Measurements from ENCODE around the gene PTGER4.

DNA sequence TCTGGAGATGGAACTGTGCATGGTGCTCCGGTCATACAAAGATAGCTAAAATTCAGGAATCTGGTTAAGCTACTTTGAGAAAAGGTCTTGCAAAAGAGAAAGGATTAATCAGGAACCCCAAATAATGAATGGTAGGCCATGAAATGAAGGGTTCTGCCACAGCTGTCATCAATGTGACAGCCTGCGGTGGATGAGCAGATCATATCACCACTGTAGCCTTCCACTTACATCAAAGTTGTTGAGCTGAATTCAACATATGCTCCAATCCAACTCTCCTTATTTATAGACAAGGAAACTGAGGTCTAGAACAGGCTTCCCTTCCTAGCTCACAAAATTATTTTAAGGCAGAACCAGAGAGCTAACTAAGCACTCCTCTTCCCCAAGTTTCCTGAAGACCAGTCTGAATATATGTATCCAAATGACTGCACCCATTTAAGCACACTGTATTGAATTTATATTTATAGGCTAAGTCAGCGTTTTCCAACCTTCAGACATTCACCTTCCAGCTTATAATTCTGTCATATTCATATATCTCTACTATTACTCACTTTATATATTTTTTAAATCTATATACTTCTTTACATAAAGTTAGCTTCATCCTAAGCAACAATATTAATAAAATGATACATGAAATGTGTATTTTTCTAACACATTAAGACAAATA is 13.9 kb upstream of the PTGER4 start:
- TF ChIP-seq, protein P1, sequence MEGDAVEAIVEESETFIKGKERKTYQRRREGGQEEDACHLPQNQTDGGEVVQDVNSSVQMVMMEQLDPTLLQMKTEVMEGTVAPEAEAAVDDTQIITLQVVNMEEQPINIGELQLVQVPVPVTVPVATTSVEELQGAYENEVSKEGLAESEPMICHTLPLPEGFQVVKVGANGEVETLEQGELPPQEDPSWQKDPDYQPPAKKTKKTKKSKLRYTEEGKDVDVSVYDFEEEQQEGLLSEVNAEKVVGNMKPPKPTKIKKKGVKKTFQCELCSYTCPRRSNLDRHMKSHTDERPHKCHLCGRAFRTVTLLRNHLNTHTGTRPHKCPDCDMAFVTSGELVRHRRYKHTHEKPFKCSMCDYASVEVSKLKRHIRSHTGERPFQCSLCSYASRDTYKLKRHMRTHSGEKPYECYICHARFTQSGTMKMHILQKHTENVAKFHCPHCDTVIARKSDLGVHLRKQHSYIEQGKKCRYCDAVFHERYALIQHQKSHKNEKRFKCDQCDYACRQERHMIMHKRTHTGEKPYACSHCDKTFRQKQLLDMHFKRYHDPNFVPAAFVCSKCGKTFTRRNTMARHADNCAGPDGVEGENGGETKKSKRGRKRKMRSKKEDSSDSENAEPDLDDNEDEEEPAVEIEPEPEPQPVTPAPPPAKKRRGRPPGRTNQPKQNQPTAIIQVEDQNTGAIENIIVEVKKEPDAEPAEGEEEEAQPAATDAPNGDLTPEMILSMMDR (IDR thresholded peaks at IDR 0.05; ENCODE audit: borderline replicate concordance, extremely low read depth, low read length, poor library complexity, severe bottlenecking) = no peak
- TF ChIP-seq EZH2 (IDR thresholded peaks at IDR 0.05; ENCODE audit: borderline replicate concordance, low read depth, low read length, severe bottlenecking) = no peak
